NOMO-1 (cell line): ENCODE data around the gene ILKAP.

Source experiments
- DNase-seq, 2 experiments: peaks; one replicate each; lab custom pipeline; 2025; ENCODE audit not compliant: unreplicated experiment in 2 of 2; lab: John Stamatoyannopoulos, UW

The ILKAP gene

DNA sequence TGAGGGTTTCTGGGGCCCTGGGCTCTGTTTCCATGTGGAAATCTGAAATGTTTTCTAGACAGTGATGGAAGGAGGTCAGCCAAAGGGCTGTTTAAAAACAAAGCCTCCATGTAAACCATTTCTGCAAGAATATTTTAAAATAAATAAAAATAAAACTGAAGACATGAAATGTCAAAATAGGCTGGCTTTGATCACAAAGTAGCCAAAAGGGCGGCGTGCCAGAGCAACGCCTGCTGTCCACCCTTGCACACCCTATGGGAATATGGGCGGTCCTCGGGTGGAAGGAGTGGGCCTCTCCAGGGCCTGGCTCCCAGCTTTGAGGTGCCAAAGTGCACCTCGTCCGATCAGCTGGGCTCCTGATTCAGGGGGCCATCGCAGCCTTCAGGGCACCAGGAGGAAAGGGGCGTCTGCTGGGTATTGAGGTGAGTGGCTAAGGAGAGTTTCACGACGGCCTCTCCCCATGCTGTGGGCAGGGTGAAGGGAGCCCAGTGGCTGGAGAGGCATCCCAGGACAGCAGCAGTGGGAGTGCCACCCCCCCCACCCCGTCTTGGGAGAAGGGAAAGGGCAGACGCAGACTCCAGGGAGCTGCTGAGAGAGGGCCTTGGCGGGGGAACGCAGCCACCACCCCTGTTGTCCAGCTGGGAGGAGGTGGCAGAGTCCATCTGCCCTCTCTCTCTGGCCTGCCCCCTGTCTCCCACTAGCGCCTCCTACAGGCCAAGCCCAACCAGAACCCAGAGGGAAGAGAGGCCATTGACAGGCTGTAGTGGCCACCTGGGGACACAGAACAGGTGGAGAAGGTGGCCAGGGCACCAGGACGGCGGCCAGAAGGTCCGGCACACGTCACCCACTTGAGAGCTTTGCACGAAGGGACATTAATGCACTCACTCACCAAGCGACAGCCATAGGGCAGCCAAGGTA is 50.5 kb downstream of the ILKAP start:
- no peak for DNase-seq

- DNase-seq = no peak
These were observed 51.8 kb downstream of the ILKAP start for GRCh38 chr2:238151628-238152235.

DNA sequence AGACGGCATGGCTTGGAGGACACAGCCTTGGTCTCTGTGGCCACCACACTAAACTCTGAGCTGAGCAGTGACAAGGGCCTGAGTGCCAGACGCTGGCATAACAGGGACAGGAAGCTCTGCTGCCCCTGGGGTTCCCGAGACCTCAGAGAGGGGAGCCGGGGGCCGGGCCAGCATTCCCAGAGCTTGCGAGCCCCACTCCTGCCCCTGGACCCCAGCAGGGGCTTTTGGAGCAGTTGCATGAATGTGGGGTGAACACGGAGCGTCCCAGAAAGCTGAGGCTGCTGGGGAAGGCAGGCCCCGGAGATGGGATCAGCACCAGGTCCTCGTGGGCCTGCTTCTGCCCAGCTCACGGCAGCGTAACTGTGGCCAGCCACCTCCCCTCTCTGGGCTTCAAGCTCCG is 52.3 kb downstream of the ILKAP start:
- DNase-seq = no peak

DNA sequence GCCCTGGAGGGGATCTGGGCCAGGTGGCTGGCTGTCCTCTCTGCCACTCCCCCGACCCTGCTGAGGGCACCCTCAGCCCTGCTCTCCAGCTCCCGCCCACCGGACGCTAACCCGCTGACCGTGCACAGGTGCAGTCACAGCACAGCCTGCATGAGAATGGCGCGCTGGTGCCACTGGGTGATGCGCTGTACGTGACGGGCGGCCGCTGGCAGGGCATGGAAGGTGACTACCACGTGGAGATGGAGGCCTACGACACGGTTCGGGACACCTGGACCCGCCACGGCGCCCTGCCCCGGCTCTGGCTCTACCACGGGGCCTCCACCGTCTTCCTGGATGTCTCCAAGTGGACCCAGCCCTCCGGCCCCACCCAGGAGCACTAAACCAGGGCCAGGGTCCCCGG is 52.8 kb downstream of the ILKAP start:
- no peak for DNase-seq

DNA sequence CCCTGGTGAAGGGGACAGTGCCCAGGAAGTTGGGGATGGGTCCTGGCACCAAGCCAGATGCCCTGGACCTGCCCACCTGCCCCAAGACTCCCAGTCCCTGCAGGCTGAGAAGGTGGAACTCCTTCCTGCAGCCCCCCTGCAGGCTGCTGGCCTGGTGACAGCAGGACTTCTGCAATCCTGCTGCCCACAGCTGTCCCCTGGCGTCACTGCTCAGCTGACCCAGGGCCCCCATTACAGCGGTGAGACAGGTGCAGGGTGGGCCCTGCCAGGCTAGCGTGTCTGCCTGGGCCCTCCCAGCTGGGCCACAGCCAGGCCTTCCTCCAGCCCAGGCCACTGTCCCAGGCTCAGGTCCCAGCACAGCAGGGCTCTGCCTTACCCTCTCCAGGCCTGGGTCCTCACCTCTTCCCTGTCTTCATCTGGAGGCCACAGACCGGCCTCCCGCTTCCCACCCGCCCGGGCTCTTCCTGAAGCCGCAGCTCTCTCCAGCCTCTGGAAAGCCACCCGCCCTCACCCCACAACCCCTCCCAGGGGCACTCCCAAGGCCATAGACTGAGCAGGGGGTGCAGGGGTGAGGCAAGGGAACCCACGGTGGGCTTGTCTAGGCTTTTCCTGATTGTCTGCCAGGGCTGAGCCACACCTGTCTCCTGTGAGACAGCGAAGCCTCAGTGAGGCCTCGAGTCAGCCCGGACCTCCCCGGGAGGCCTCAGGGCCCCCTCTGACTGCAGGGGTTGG is 53.5 kb downstream of the ILKAP start:
- no peak for DNase-seq

- DNase-seq = no peak
These were observed 54.5 kb downstream of the ILKAP start for GRCh38 chr2:238148981-238149380.

GRCh38 chr2:238146884-238147544 is 56.5 kb downstream of the ILKAP start:
- DNase-seq = no peak

DNA sequence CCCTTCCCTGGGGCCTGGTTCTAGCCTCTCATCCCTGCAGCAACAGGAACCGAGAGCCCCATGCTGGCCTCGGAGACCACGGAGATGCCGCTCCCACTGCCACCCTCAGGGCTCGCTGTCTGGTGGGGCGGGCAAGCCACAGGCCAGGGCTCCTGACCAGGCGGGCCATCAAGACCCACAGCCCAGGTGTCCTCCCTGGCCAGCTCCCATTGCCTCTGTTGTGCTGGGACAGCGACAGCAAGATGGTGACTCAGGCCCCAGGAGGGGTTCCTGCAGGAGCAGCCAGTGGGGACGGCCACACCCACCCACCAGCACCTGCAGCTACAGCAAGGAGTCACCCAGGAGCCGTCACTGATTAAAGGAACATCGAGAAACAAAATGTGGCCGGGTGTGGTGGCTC is 57.6 kb downstream of the ILKAP start:
- no peak for DNase-seq

DNA sequence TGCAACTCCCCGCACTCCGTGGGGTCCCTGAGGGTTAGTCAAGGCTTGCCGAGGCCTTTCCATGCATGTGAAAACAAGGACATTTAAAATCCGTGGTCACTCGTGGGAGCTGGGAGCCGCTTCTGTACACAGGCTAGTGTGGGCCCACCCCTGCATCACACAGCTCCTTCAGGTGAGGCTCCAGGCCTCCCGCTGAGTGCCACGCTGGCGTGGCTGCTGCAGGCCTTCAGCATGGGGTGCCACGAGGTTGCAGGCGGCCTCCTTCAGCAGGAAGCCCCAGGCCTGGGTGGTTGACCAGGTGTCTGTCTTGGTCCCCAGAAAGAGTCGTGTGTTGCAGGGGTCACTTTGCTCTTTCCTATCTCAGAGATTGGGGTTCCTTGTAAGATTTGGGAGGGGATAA is 58.4 kb downstream of the ILKAP start:
- DNase-seq = no peak

DNA sequence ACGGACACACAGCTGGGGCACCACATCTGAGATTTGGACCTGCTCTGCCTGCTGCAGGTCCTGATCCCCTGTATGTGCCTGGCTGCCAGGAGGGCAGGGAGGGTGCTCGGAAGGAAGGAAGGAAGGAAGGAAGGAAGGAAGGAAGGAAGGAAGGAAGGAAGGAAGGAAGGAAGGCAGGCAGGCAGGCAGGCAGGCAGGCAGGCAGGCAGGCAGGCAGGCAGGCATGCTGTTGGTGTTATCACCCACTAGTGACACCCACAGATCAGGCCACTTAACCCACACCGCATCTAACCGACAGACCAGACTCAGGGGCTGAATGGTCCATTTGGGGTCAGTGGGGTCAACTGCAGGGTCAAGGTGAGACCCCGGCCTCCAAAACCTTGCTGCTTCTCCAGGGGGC is 59.2 kb downstream of the ILKAP start:
- no peak for DNase-seq

- DNase-seq = no peak
These were observed 60.1 kb downstream of the ILKAP start for GRCh38 chr2:238143239-238143951.

DNA sequence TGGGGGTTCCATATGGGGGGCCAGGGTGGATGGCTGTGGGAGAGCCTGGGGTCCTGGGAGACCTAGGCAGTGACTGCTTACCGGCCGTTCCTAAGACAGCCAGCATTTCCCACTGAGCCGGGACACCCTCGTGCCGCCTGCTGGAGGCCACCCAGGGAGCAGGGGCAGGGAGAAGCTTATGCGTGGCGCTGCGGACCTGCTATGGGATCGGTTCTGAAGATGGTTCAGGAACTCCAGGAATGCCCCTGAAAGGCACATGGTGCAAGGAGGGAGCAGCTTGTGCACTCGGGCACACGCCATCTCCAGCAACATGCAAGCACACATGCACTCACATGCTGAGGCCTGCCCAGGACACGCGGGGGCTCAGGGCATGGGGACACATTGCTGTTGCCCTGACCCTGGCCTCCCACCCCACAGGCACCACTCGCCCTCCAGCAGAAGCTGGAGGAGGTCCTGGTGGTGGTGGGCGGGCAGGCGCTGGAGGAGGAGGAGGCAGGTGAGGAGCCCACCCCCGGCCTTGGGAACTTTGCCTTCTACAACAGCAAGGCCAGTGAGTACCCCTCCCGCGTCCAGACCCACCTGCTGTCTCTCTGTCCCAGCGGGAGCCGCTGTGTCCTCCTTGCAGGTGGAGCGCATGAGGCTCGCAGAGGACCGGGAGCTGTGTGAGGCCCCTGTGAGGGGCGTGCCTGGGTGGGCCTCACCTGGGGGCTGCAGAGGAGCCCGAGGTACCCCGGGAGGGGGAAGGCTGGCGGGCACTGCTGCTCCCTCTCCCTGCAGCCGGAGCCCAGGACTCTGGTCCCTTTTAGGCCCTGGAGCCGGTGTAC is 60.9 kb downstream of the ILKAP start:
- no peak for DNase-seq

GRCh38 chr2:238141541-238142318 is 61.8 kb downstream of the ILKAP start:
- peak; percentile 25 to 50 for DNase-seq

GRCh38 chr2:238140721-238141540 is 62.6 kb downstream of the ILKAP start:
- DNase-seq = no peak

DNA sequence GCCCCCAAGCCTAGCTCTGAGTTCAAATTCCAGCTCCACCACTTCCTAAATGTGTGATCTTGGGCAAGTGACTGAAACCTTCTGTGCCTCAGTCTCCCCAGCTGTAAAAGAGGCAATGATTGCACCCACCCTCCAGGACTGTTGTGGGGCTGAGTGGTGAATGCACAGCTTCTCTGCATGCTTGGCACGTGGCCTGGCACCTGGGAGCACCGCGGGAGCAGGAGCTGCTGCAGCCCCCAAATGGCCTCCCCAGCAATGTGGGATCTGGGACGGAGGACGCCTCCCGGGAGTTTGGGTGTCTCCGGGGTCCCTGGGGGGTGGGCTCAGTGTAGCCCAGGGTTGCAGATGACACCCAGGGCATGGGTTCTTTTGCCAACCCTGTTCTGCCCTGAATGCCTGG is 63.5 kb downstream of the ILKAP start:
- DNase-seq = no peak

- DNase-seq = no peak
These were observed 64.1 kb downstream of the ILKAP start for GRCh38 chr2:238139196-238140039.
